Measurements from ENCODE around the gene PAPPA2. TPM values are rescaled to one million over a fixed set of nuclear protein-coding genes. Genes with fewer than 3 reads are reported as not detected.
A peak's percentile ranks its signal among the peaks of the same experiment; 100 is the strongest.

The PAPPA2 gene
- total RNA-seq, 6 experiments from 2014 or later = 0.53 to 14.8 (median 2.9) TPM

GRCh38 chr1:176838276-176838995 lies 375.5 kb downstream of the PAPPA2 start:
- H3K9me3 ChIP-seq = no peaks in the 10 kb centered on the region
- DNase-seq (no peak), ATAC-seq (no peak)
- 54% methylated on average over 5 of the region's 5 CpGs for WGBS (ENCODE audit: insufficient coverage, low coverage, low lambda C conversion rate, missing lambda C conversion rate)
- H3K27ac ChIP-seq = no peak overlapping the region
- H3K27me3 ChIP-seq = no peaks in the 10 kb centered on the region
- no peaks in the 10 kb centered on the region for H3K36me3 ChIP-seq
- TF ChIP-seq POLR2A (IDR thresholded peaks at IDR 0.05) (no peak), CTCF (IDR thresholded peaks at IDR 0.05) (no peak)
- H3K4me3 ChIP-seq = no peak overlapping the region
- peaks cover 0 to 4% (median under 1%) of the 10 kb centered on the region in 4 donors for H3K4me1 ChIP-seq
- intact Hi-C loops (cut with DNase I) = no loop called here

DNA sequence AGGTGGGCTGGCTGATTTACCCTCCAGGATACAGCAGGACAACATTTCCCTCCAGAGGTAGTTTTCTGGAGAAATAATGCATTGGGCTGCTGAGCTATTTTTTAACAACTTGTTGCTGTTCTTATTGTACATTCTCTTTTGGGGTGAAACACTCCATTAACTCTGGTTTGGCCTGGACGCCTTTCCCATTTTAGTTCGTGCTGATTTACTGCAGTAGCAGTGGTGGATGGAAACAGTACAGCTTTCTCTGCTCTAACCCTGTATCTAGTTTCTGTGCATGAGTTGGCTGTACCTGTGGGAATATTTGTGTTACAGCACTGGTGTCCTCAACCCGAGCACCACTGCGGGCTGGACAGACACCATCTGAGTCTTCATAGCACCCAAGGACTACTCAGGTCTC lies 376.2 kb downstream of the PAPPA2 start:
- Histone ChIP-seq H3K27me3 (no peaks in the 10 kb centered on the region), H3K9me3 (no peaks in the 10 kb centered on the region), H3K36me3 (no peaks in the 10 kb centered on the region), H3K4me3 (no peak overlapping the region), H3K4me1 (peaks cover 0 to 7% (median 2%) of the 10 kb centered on the region in 4 donors), H3K27ac (no peak overlapping the region)
- 83% methylated on average over 4 of the region's 4 CpGs for WGBS (ENCODE audit: insufficient coverage, low coverage, low lambda C conversion rate, missing lambda C conversion rate)
- TF ChIP-seq POLR2A (IDR thresholded peaks at IDR 0.05) (no peak), CTCF (IDR thresholded peaks at IDR 0.05) (no peak)
- intact Hi-C loops (cut with DNase I) = no loop called here
- DNase-seq = no peak
- no peak for ATAC-seq

DNA sequence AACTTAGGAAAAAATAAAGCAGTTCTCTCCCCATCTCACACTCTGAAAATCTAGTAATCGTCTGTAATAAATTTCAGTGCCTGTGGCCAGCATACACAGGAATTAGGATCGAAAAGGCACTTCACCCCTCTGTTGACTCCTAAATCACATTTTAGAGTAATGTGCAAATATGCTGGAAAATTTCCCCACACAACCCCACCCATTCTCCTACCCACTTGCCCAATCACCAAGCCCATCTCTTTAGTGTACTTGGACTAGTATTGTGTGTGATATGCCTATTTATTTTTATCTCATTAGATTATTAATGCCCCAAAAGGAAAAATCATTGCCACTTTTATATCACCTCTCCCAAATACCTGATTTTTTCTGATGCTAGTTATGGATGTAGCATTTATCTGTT lies 378.3 kb downstream of the PAPPA2 start:
- Histone ChIP-seq H3K36me3 (no peaks in the 10 kb centered on the region), H3K4me3 (no peak overlapping the region), H3K27me3 (no peaks in the 10 kb centered on the region), H3K4me1 (peaks cover 0 to 7% (median 2%) of the 10 kb centered on the region in 4 donors), H3K9me3 (no peaks in the 10 kb centered on the region), H3K27ac (no peak overlapping the region)
- 39% methylated on average over 2 of the region's 2 CpGs for WGBS (ENCODE audit: insufficient coverage, low coverage, low lambda C conversion rate, missing lambda C conversion rate)
- intact Hi-C loops (cut with DNase I) = no loop called here
- ATAC-seq (no peak), DNase-seq (no peak)
- TF ChIP-seq POLR2A (IDR thresholded peaks at IDR 0.05) (no peak), CTCF (IDR thresholded peaks at IDR 0.05) (no peak)

DNA sequence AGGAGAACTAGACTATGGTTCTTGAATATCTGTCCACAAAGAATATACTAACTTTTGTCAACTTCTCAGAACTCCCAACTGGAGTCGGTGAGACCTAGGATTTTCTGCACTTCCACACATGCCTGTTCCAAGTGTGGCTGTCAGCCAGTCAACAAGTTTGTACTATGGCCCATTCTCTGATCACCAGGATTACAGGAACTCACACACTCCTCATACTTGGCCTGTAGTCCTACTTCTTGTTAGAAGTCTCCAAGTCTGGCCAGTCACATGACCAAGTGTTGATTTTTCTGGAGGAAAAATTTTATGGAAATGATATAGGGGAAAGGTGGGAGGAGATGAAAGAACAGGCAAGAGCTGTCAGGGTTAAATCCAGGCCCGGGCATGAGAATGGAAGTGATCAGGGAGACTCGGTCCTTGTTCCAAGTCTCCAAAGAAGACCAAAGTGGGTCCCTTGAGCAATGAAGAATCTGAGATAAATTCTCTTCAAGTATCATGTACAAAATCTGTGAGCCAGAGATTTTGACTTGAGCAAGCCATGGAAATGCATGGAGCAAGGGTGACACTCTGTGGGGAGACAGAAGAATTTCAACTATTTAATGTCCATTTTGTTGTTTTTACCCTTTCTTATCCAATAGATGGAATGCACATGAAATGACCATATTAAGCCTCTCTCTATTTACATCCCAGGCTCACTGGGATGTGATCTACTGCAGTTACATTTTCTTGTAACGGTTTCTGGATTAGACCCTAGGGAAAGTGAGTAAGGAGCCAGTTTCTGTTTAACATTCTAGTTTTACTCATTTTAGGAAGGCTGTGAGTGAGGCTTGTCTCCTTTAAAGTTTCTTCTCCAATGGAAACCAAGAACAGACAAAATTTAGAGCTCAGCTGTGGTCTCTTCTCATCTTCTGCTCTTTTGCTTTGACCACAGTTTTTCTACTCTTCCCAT lies 380.6 kb downstream of the PAPPA2 start:
- DNase-seq = peak in 1 of 3 donors; percentile 48
- peak; percentile 83 to 93 (median 88) for ATAC-seq
- Histone ChIP-seq H3K27me3 (no peaks in the 10 kb centered on the region), H3K4me1 (peaks cover 0 to 7% (median 2%) of the 10 kb centered on the region in 4 donors), H3K9me3 (no peaks in the 10 kb centered on the region), H3K4me3 (no peak overlapping the region), H3K36me3 (no peaks in the 10 kb centered on the region), H3K27ac (no peak overlapping the region)
- TF ChIP-seq CTCF (IDR thresholded peaks at IDR 0.05) (peak; percentile 53 to 81 (median 64)), POLR2A (IDR thresholded peaks at IDR 0.05) (no peak)
- intact Hi-C loops (cut with DNase I) = no loop called here
- 18% methylated on average over 4 of the region's 4 CpGs for WGBS (ENCODE audit: insufficient coverage, low coverage, low lambda C conversion rate, missing lambda C conversion rate)

Measured in right lobe of liver (tissue), 6 donors.